GM21515 (cell line): ENCODE results near the gene ZNF793.

ENCODE experiments used
- ATAC-seq: cut with Tn5 transposase; IDR thresholded peaks from one replicate; pipeline ENCODE4 v1.9.1; 2021; ENCODE audit not compliant: unreplicated experiment

ZNF793 gene

DNA sequence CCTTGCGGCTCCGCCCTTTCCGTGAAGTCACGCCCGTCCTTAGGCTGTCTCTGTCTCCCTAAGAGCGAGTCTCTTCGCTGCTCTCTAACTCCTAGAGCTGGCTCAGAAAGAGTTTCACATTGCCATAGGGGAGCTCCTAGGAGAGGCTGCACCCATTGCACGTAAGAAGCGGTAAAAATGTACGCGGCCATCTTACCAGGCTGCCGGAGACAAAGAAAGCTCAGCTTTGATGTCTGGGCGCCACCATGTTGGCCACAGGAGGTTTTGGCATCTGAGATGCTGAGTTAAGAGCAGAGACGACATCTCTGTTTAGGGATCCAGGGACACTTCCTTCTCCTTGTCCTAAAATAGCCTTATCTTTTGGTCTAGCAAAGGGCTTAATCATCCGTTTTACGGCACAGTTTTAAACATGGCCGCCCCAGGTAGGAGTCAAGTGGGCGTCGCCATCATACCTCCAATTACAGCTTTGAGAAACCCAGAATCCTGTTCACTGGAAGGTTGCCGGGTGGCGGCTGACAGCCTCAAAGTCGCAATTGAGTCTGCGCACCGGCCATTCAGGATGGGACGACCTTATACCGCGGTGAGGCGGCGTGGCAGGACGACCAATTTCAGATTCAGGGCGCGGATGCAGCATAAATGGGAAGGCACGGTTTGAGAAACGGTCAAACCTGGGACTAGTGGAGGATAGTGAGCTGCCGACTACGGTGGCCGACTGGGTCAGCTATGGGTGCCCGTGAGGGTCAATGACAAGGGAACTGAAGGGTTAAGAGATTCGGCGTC, at the start of gene ZNF793:
ZNF793 (plus strand) TSS at position 553 of the 780 bp plus-strand sequence. CDS start 16,501 bp downstream, outside the sequence.
- ATAC-seq = peak; percentile 37

DNA sequence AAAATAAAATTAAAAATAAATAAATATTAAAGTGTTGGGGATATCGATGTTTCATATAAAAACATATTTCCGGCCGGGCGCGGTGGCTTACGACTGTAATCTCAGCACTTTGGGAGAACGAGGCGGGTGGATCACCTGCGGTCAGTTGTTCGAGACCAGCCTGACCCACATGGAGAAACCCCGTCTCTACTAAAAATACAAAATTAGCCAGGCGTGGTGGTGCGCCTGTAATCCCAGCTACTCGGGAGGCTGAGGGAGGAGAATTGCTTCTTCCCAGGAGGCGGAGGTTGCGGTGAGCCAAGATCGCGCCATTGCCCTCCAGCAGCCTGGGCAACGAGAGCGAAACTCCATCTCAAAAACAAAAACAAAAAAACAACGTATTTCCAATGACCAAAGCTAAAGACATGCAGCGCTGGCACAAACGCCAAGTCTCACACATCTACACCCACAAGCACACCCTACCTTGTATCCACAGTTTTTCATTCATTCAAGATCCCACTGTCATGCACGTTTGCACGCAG, 40.4 kb upstream of the ZNF793 start:
- ATAC-seq = no peak

DNA sequence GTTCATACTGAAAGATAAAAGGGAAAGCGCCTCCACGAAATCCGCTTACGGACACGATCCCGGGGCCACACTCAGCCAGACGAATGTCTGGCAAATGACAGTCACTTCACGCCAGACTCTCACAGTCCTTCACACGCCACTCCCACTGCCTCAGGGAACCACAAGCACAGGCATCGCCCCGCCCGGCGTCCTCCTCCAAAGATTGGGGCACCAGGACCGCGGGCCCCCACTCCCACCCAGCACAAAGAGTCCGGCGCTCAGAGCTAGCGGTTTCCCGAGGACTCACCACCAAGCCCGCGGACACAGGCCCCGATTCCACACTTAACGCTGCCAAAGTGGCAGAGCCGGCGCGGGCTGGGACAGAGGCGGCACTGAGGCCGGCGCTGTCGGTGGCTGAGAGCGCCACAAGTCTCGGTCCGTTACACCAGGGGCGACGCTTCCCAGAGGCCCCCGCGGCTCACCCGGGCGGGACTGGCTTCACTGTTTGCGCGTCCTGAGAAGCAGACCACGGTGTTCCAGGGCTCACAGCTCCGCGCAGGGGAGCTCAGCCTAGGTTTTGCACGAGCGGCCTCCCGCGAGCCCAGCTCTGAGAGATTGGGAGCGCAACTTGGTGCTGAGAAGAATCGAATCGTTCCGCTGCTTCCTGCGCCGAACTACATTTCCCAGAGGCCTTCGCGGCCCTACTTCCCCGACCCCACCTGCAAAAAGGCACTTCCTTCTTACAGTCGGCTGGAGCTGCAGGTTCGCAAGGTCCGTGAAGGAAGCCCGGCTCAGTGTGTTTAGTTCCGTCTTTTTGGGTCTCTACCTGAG, 39.7 kb upstream of the ZNF793 start, which contains the start of gene ZNF569:
ZNF569 (minus strand) TSS at position 647 of the 810 bp plus-strand sequence. CDS start 22,523 bp downstream, outside the sequence.
- ATAC-seq = peak; percentile 57

DNA sequence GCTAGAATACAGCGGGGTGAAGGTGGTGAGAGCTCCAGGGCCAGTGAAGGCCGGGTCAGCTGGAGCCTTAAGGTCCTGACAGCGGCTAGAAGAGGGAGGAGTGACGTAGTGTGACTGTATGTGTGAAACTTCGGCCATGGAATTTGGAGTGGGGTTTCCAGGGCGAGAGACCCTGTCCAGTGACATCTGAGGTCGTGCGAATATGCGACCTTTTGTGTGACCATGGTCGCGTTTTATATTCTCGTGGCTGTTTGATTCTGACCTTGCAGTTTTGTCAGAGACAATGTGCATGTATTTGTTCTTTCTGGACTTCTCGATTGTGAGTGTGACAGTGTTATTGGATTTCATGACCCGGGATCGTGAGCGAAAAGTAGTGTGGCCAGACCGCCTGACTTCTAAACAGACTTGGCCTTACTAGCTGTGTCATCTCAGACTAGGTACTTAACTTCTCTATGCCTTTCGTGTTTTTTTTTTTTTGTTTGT, 39.1 kb upstream of the ZNF793 start:
- no peak for ATAC-seq

DNA sequence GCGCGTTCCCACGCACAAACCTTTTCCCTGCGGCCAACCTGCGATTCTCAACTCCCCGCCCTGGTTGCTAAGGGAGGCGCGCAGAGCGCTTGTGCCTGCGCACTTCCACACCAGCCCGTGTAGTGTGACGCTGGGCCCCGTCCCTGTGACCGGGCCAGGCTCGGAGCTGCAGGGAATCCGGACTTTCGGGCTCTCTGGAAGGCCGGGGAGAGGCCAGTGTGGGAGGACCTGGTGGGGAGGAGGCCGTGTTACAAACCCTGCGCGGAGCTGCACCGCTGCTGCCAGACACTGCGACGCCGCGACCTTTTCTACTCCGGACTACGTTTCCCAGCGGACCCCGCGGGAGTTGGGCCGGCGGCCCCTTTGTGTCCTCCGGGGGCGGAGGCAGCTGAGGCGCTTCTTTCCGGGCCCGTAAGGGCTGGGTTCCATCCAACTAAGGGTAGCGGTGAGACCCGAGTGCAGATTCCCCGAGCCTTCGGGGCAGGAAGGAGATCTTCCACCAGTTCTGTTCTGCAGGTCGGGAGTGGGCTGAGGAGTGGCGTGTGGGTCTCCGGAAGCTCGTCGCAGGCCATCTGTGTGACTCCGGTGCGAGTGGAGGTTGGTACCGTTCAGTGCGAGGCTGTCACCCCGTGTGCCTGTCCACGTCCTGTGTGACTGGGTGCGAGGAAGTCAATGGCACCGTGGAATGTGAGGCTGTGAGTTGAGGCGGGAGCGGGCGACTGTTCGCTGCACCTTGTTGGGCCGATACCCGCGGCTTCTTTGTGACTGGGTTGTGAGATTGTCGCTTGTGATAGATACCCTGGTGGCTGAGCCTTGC, 37.6 kb upstream of the ZNF793 start, which contains the start of gene ZNF570:
ZNF570 (plus strand) TSS at position 396 of the 817 bp plus-strand sequence. CDS start 999 bp downstream, outside the sequence.
- peak; percentile 64 for ATAC-seq

DNA sequence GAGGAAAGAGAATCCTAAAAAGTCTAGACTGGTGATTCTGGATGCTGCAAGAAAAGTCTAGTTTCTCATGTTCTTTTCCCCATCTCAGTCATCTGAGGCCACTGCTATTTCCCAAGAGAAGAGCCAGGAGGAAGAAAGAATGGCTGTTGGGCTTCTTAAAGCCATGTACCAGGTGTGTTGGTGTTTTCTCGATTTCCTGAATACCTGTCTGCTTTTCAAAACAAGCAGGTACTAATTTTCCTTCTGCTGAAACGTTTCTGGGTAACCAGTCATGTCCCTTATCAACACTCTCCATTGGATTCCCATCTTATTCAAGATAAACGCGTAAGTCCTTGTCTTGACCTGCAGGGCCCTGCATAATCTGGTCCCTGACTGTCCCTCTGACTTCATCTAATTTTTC, 36.5 kb upstream of the ZNF793 start:
- ATAC-seq = no peak

DNA sequence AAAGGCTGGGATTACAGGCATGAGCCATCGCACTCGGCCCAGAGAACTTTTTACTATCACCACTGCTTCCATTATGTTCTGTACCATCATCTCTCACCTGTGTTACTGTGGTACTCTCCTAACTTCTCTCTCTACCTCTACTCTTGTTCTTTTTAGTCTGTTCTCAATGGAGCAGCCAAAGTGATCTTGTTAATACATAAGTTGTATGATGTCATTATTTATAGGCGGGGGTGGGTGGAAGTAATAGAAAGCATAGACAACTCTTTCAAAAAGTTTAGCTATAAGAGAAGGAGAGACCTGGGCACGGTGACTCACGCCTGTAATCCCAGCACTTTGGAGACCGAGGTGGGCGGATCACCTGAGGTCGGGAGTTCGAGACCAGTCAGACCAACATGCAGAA, 34.6 kb upstream of the ZNF793 start:
- ATAC-seq = no peak

DNA sequence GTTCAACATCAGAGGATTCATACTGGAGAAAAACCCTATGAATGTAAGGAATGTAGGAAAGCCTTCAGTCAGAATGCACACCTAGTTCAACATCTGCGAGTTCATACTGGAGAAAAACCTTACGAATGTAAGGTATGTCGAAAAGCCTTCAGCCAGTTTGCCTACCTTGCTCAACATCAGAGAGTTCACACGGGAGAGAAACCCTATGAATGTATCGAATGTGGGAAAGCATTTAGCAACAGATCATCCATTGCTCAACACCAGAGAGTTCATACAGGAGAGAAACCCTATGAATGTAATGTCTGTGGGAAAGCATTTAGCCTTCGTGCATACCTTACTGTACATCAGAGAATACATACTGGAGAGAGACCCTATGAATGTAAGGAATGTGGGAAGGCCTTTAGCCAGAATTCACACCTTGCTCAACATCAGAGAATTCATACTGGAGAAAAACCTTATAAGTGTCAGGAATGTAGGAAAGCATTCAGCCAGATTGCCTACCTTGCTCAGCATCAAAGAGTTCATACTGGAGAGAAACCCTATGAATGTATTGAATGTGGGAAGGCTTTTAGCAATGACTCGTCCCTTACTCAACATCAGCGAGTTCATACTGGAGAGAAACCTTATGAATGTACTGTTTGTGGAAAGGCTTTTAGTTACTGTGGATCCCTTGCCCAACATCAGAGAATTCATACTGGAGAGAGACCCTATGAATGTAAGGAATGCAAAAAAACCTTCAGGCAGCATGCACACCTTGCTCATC, 22.2 kb upstream of the ZNF793 start:
- ATAC-seq = no peak

DNA sequence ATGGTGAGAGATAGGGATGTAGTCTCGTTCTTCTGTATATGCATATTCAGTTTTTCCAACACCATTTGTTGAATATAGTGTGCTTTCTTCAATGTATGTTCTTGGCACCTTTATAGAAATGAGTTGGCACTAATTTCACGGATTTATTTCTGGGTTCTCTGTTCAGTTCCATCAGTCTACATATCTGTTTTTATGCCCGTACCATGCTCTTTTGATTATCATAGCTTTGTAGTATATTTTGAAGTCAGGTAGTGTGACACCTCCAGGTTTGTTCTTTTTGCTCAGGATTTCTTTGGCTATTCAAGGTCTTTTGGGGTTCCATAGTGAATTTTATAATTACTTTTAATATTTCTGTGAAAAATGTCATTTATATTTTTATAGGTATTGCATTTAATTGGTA, 14.5 kb upstream of the ZNF793 start:
- no peak for ATAC-seq

DNA sequence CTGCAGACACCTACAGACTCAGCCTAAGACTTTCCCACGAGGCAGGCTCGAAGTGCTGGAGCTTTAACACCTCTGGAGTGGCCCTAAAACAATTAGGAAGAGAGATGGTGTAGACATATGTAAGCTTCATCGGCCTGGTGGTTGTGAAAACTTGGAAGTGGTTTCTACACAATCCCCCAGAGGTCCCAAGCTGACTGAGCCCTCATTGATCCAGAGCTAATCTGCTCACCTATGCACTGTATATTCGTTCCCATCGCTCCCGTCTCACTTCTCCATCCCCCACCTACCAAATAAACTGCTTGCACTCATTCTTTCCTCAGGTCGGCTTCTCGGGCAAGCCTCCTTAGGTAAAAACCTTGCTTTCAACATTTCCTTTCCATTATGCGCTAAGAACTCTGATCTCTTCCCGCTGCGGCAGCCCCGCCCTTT, 767 bp upstream of the ZNF793 start:
- no peak for ATAC-seq

DNA sequence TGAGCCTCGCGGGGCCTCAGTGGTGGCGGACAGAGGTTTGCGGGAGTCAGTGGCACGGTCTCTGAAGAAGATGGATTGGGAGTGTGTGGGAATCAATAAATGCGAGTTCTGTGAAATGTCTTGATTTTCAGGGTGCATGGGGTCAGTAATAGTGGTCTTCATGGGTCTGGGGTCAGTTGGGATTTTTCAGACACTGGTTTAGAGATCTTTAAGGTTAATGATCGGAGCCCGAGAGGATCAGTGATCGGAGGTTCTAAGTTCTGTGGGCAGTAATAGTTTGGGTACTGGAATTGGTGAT, 377 bp downstream of the ZNF793 start:
- no peak for ATAC-seq

DNA sequence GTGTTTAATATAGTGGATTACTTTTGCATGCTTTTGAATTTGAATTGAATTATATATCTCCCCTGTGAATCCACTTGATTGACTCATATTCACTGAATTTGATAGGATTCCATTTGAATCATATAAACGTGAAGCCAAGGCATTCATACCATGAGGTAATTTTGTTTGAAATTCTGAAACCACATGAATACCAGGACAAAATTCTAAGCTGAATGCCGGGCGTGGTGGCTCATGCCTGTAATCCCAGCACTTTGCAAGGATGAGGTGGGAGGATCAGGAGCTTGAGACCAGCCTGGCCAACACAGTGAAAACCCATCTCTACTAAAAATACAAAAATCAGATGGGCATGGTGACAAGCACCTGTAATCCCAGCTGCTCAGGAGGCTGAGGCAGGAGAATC, 4.4 kb downstream of the ZNF793 start:
- ATAC-seq = no peak

DNA sequence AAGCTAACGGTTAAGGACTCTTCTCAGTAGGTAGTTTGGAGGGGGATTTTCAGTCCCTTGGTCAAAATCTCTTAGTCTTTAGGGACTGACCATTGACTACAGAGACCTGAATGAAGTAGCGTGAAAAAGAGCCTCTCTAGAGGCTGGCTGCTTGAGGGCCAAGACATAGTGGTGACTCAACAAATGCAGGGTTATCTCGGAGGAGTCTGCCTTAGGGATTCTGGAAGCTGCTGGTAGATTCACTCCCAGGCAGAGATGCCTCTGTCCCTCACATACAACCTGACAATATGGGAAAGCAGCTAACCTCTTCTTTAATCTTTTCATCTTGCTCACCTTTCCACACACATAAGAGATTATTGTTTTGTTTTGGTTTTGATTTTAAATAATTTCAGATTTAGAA, 5.1 kb downstream of the ZNF793 start:
- ATAC-seq = no peak

DNA sequence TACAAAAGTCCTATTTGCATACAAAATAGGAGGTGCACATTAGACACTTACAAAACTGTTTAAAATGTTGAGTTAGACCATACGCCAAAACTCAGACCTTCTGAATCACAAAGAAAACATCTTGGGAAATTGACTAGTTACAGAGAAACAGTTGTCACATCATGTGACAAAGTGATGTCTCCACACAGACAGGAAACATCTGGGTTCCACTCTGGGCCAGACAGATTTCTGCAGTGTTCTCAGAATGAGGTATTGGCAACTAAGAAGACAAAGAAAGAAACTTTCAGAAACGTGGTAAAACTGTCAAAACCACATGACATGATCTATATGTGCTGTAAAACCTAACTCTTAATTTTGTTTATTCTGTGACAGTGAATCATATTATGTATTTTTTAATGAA, 6.7 kb downstream of the ZNF793 start:
- ATAC-seq = no peak

DNA sequence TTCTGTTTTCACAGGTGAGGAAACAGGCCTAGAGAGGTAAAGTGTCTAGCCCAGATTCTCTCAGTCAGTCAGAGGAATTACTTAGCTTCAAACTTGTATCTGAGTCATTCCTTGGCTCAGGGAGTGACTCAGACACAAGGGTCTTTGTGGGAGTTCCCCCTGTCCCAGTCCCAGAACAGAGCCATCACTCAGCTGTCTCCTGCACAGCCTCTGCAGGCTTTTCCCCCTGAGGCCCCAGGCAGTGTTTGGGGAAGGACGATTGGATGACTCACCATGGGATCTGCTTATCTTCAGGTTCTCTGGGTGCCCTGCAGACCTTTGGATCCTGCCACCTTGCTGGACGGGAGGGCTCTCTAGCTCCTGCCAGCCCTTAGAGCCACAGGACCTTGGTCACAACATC, 13.2 kb downstream of the ZNF793 start:
- no peak for ATAC-seq

DNA sequence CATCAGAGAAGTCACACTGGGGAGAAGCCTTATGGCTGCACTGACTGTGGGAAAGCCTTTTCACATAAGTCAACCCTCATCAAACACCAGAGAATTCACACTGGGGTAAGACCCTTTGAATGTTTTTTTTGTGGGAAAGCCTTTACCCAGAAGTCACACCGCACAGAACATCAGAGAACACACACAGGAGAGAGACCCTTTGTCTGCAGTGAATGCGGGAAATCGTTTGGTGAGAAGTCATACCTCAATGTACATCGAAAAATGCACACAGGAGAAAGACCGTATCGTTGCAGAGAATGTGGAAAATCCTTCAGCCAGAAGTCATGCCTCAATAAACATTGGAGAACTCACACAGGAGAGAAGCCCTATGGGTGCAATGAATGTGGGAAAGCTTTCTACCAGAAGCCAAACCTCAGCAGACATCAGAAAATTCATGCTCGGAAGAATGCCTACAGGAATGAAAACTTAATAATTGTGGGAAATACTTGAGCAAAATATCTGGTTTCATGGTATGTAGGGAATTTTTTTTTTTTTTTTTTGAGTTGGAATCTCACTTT, 30.7 kb downstream of the ZNF793 start:
- no peak for ATAC-seq

DNA sequence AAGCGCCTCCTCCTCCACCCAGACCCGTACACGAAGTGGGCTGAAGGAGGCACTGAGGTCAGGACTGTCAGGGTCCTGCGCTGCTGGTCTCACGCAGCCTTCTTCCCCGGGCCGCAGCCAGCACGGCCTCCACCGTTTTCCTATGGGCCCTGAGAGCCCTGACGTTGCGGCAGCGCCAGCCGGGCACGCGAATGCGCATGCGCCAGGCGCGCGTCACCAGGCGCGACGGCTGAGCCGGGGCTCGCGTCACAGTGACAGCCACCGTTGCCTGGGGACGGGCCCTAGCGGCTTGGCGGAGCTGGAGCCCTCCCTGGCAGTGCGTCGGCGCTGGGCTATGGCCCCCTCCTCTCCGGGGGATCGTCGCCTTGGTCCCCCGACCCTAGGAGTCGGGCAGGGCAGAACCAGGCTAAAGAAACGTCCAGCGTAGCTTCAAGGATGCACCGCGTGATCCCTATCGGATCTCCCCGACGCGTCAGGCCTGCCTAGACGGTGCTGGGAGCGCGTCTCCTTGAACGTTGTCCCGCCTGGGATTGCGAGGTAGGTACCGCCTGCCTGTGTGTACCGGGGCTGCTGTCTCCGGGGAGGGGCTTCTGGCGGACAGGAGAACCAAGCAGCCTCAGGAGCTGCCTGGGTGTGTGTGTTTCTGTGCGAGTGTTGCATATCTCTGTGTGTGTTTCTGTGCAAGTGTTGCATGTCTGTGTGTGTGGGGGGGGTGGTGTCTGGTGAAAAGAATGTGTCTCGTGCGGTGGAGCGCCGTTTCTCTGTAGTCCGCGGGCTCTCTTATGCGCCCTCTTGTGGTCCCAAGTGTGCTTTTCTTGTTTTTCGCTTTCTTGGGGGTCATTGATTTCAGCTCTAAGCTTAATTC, 44.6 kb downstream of the ZNF793 start:
- peak; percentile 58 for ATAC-seq

DNA sequence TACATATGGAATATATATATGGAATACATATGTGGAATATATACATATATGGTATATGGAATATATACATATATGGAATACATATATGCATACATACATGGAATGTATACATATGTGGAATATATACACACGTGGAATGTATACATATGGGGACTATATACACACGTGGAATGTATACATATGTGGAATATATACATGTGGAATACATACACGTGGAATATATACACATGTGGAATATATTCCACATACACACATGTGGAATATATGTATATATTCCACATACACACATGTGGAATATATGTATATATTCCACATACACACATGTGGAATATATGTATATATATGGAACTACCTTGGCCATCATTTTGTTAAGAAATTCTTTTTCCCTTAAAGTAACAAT, 56.8 kb downstream of the ZNF793 start:
- no peak for ATAC-seq
